Keratinocyte (primary cell): Measurements from ENCODE around the gene GLP2R. TPM values are rescaled to one million over a fixed set of nuclear protein-coding genes. Genes with fewer than 3 reads are reported as not detected.

Experiments
- DNase-seq: peaks from one replicate; pipeline ENCODE4 v3.0.0-alpha.2; 2011; ENCODE audit warnings: low read depth, missing footprints, low spot score
- FAIRE-seq: peaks from 2 replicates; lab custom pipeline; 2011; peaks lifted over from hg19 to GRCh38; lab: Jason Lieb, UNC
- H2AFZ ChIP-seq: 2 replicates; pipeline ENCODE4 v1.6.0; 2012; ENCODE audit warnings: low read length, control low read depth, inconsistent platforms; ENCODE audit not compliant: control insufficient read depth
- H3K27ac ChIP-seq: 2 replicates; pipeline ENCODE4 v1.5.1; 2011; ENCODE audit warnings: low read length; ENCODE audit not compliant: control insufficient read depth, insufficient read depth
- H3K27me3 ChIP-seq: 3 replicates; pipeline ENCODE4 v1.6.0; 2011; ENCODE audit warnings: low read length; ENCODE audit not compliant: control insufficient read depth, insufficient read depth; ENCODE audit errors: extremely low read depth
- H3K36me3 ChIP-seq, 2 experiments: 2 replicates in 1 of 2; 3 replicates in 1 of 2; pipeline ENCODE4 v1.5.1; 2011; ENCODE audit warnings: low read length in 2 of 2, mild to moderate bottlenecking in 1 of 2; ENCODE audit not compliant: control insufficient read depth in 2 of 2, insufficient read depth in 2 of 2; ENCODE audit errors: extremely low read depth in 1 of 2
- H3K4me1 ChIP-seq: 3 replicates; pipeline ENCODE4 v1.5.1; 2011; ENCODE audit warnings: low read length; ENCODE audit not compliant: control insufficient read depth, insufficient read depth; ENCODE audit errors: extremely low read depth
- H3K4me2 ChIP-seq: 3 replicates; pipeline ENCODE4 v1.6.0; 2011; ENCODE audit warnings: low read depth, low read length; ENCODE audit not compliant: control insufficient read depth, insufficient read depth; ENCODE audit errors: extremely low read depth
- H3K4me3 ChIP-seq, 3 experiments: fragments of 200-600 bp in 1 of 3; sonication (generic) in 1 of 3; 2 replicates in 2 of 3; 3 replicates in 1 of 3; pipeline ENCODE4 v1.5.1; 2011 to 2016; ENCODE audit warnings: low read length in 3 of 3, mild to moderate bottlenecking in 3 of 3, control low read depth in 2 of 3, inconsistent platforms in 1 of 3, low read depth in 1 of 3, mixed read lengths in 1 of 3, mixed run types in 1 of 3, moderate library complexity in 1 of 3; ENCODE audit not compliant: control insufficient read depth in 2 of 3, insufficient read depth in 2 of 3; ENCODE audit errors: extremely low read depth in 1 of 3
- H3K79me2 ChIP-seq: 2 replicates; pipeline ENCODE4 v1.6.0; 2012; ENCODE audit warnings: low read length; ENCODE audit not compliant: control insufficient read depth, insufficient read depth
- H3K9ac ChIP-seq: 3 replicates; pipeline ENCODE4 v1.6.0; 2011; ENCODE audit warnings: low read length; ENCODE audit not compliant: control insufficient read depth, insufficient read depth; ENCODE audit errors: extremely low read depth
- H3K9me1 ChIP-seq: 3 replicates; pipeline ENCODE4 v1.6.0; 2011; ENCODE audit warnings: low read length; ENCODE audit not compliant: control insufficient read depth, insufficient read depth; ENCODE audit errors: extremely low read depth
- H3K9me3 ChIP-seq: 2 replicates; pipeline ENCODE4 v1.5.1; 2012; ENCODE audit warnings: low read depth, low read length; ENCODE audit not compliant: control insufficient read depth
- H4K20me1 ChIP-seq: 3 replicates; pipeline ENCODE4 v1.6.0; 2011; ENCODE audit warnings: low read length; ENCODE audit not compliant: control insufficient read depth, insufficient read depth; ENCODE audit errors: extremely low read depth
- EZH2 ChIP-seq: IDR thresholded peaks from one replicate; pipeline ENCODE4 v1.6.1; 2012; ENCODE audit warnings: inconsistent platforms, mild to moderate bottlenecking, low read length, moderate library complexity
- dilution Hi-C: fragments of 300-500 bp; cut with MboI; formaldehyde crosslinking; loops from one replicate; pipeline ENCODE4 v1.7.0; 2020; ENCODE audit warnings: low sequenced_read_pairs; ENCODE audit not compliant: extremely low pct_ligation_motif_present
- polyA plus RNA-seq, 5 experiments: library from polyadenylated mRNA; depleted of rRNA in 3 of 5; stranded (reverse) in 3 of 5; stranded (forward) in 1 of 5; unstranded in 1 of 5; fragments of >200 nt; gene quantifications; 1 replicate in 1 of 5; 2 replicates in 3 of 5; 3 replicates in 1 of 5; pipeline versions ENCODE4 v1.2.1 to v1.2.3, GENCODE V29; 2011 to 2012; ENCODE audit warnings: missing spikeins in 2 of 5, low read depth in 1 of 5, low replicate concordance in 1 of 5
- TF ChIP-seq, protein P1 (sequence below), 3 experiments: IDR thresholded peaks in 1 of 3; conservative IDR thresholded peaks in 1 of 3; optimal IDR thresholded peaks in 1 of 3; 2 replicates in 2 of 3; 3 replicates in 1 of 3; pipeline versions ENCODE3 to v1.5.1; 2011; ENCODE audit warnings: low read length in 3 of 3, mild to moderate bottlenecking in 3 of 3, moderate library complexity in 2 of 3, control low read depth in 1 of 3, inconsistent platforms in 1 of 3; ENCODE audit not compliant: insufficient read depth in 2 of 3; ENCODE audit errors: extremely low read depth in 1 of 3

GLP2R gene
- polyA plus RNA-seq, 1 donor (not counting 4 experiments of a cell fraction or from before 2014, with no cell fraction given) = not detected

- Histone ChIP-seq H3K9me1 (no peaks in the 10 kb centered on the region), H3K27ac (no peak overlapping the region)
Measured at GRCh38 chr17:9922012-9922848, 96.5 kb downstream of the GLP2R start.

DNA sequence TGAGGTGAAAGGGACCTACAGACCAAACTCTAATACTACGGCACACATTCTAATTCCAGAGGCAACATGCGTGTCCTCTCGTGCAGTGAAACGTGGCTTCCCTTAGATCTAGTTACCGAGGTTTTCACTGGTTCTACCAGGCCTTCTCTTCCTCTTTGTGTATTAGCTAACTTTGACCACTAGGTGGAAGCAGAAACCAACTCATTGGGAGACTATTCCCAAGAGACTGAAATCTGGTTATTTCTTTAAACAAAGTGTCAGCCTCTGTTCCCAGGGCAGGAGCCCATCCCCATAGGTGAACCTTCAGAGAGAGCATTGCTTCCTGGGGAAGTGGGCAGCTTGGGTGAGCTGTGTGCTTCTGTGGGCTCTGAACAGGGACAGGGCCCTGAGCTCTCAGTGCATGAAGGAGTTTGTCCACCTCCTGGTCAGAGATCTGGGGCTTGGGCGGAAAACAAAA is 99.0 kb downstream of the GLP2R start:
- H2AFZ ChIP-seq = peak overlapping the region; percentile 65
- no peak overlapping the region for H3K4me3 ChIP-seq
- no peaks in the 10 kb centered on the region for H4K20me1 ChIP-seq
- no peaks in the 10 kb centered on the region for H3K27me3 ChIP-seq
- no peak overlapping the region for H3K4me2 ChIP-seq
- FAIRE-seq = peak; percentile 92
- no peaks in the 10 kb centered on the region for H3K36me3 ChIP-seq
- dilution Hi-C loops = no loop called here
- H3K9me3 ChIP-seq = no peaks in the 10 kb centered on the region
- no peak for TF ChIP-seq EZH2
- TF ChIP-seq, protein P1, sequence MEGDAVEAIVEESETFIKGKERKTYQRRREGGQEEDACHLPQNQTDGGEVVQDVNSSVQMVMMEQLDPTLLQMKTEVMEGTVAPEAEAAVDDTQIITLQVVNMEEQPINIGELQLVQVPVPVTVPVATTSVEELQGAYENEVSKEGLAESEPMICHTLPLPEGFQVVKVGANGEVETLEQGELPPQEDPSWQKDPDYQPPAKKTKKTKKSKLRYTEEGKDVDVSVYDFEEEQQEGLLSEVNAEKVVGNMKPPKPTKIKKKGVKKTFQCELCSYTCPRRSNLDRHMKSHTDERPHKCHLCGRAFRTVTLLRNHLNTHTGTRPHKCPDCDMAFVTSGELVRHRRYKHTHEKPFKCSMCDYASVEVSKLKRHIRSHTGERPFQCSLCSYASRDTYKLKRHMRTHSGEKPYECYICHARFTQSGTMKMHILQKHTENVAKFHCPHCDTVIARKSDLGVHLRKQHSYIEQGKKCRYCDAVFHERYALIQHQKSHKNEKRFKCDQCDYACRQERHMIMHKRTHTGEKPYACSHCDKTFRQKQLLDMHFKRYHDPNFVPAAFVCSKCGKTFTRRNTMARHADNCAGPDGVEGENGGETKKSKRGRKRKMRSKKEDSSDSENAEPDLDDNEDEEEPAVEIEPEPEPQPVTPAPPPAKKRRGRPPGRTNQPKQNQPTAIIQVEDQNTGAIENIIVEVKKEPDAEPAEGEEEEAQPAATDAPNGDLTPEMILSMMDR (optimal IDR thresholded peaks at IDR 0.05 in 1 of 3, IDR thresholded peaks at IDR 0.05 in 1 of 3, conservative IDR thresholded peaks at IDR 0.05 in 1 of 3; ENCODE audit: extremely low read depth in 1 of 3, insufficient read depth in 2 of 3, low read length in 3 of 3) = peak; percentile 43 to 85 (median 70)
- no peaks in the 10 kb centered on the region for H3K9me1 ChIP-seq
- no peak overlapping the region for H3K27ac ChIP-seq
- H3K9ac ChIP-seq = no peak overlapping the region
- peak; percentile 7 for DNase-seq
- no peaks in the 10 kb centered on the region for H3K79me2 ChIP-seq
- H3K4me1 ChIP-seq = no peaks in the 10 kb centered on the region

More at GRCh38 chr17:9922012-9922848, 96.5 kb downstream of the GLP2R start:
- no peaks in the 10 kb centered on the region for H3K4me1 ChIP-seq
- no peaks in the 10 kb centered on the region for H3K79me2 ChIP-seq
- dilution Hi-C loops = no loop called here
- no peak overlapping the region for H3K4me3 ChIP-seq
- H3K27me3 ChIP-seq = no peaks in the 10 kb centered on the region
- no peaks in the 10 kb centered on the region for H4K20me1 ChIP-seq
- no peak overlapping the region for H3K9ac ChIP-seq
- no peak overlapping the region for H2AFZ ChIP-seq
- H3K4me2 ChIP-seq = no peak overlapping the region
- FAIRE-seq = no peak
- no peaks in the 10 kb centered on the region for H3K36me3 ChIP-seq
- H3K9me3 ChIP-seq = no peaks in the 10 kb centered on the region
- no peak for DNase-seq
- no peak for TF ChIP-seq EZH2
- TF ChIP-seq, protein P1 (optimal IDR thresholded peaks at IDR 0.05 in 1 of 3, IDR thresholded peaks at IDR 0.05 in 1 of 3, conservative IDR thresholded peaks at IDR 0.05 in 1 of 3; ENCODE audit: extremely low read depth in 1 of 3, insufficient read depth in 2 of 3, low read length in 3 of 3) = no peak
